DMS114 treated with DMSO at 0.1 percent for 48 hours (cell line): ENCODE measurements around the gene SPAG6.

ENCODE experiments used
- DNase-seq: peaks from one replicate; lab custom pipeline; 2025; ENCODE audit not compliant: unreplicated experiment; lab: John Stamatoyannopoulos, UW

SPAG6 gene

GRCh38 chr10:22429981-22430421, 84.7 kb downstream of the SPAG6 start:
- no peak for DNase-seq

DNA sequence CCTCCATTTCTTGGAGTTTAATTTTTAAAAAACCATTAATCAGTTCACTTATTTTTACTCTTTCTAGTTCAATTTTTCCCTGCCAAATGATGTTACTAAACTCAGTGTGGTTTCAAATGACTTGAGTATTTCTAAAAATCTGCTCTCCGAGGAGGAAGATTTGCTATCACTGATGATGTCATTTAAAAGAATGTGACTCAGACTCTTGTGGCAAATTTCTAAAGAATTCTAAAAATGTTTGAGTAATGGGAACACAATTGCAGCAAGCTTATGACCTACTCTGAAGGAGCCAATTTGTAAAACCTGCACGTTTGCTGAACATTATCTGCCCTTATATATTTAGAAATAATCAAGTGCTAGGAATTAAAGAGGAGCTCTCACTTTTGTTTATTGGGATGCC, 88.6 kb downstream of the SPAG6 start:
- DNase-seq = no peak

GRCh38 chr10:22434521-22434920, 89.2 kb downstream of the SPAG6 start:
- no peak for DNase-seq

GRCh38 chr10:22435650-22436049, 90.4 kb downstream of the SPAG6 start:
- DNase-seq = no peak

- DNase-seq = peak; percentile 19
These were observed 91.2 kb downstream of the SPAG6 start for GRCh38 chr10:22436526-22436892.

GRCh38 chr10:22436893-22437619, 91.8 kb downstream of the SPAG6 start:
- peak; percentile 71 for DNase-seq

DNA sequence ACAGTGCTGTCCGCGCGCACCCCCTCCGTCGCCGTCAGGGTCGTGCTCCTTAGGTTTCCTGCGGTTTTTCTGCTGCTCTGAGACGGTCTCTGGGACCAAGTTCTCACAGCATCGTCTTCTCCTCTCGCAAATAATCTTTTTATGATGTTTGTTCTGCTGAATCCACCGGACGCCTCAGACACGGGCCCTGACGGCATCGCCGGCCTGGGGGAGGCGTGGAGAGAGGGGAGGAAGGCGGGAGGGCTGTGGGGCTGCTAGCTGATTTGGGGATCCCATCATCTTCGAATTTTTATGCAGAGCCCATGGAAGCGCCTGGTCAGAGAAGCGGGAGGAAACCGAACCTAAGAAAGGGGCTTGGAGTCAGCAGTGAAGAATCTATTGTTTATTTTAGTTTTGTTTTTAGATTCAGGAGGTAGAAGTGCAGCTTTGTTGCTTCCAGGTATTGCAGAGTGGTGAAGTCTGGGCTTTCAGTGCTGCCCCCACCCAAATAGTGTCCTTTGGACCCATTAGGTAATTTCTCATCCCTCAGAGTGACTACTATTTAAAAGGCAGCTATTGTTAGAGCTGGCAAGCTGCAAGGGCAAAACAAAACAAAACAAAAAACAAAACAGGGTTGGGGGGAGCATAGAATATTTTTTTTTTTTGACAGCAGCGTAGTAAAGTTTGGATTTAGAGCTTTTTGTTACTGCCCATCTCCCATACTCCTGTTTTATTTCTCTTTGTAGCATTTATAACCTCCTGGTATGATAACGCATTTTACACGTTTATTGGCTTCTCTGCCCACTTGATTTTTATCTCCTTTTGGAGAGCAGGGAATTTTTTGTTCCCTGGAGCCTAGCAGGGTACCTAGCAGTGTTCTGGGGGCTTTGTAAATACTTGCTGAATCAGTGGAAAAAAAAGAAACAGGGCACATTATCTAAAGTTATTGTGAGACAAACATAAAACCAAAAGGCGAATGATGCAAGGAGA, 92.6 kb downstream of the SPAG6 start:
- DNase-seq = no peak

DNA sequence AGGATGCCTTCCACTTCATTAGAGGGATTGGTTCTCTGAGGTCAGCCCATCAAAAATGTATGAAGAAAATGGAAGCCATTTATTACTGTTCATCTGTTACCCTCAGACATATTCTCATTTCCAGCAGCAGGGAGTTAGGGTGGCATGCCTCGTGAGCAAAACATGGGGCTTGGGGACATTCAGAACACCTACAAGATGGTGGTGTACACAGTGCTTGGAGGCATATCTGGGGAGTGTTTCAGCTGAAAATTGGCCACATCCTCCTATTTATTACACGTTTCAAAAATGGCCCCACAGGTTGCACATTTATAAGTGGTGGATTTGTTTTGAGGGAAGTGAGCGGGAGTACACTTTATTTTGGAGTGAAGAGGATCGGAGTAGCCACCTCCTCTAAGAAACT, 93.4 kb downstream of the SPAG6 start:
- DNase-seq = no peak

- no peak for DNase-seq
These were observed 96.8 kb downstream of the SPAG6 start for GRCh38 chr10:22442063-22442462.

DNA sequence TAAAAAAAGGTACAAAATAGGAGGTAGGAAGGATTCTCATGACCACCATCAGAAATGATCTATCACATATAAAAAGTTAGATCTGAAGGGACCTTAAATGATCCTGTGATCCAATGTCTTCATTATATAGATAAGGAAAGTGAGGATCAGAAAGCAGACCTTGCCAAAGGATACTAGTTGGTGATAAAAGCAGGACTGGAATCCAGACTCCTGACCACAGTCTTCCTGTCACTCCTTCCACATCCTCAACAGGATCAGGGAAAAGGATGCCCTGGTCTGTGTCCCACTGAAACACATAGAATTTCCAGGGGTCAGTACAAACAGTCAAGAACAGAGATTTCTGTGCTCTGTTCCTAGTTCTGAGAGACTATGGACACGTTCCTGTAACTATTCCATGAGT, 97.2 kb downstream of the SPAG6 start:
- no peak for DNase-seq

- no peak for DNase-seq
These were observed 98.0 kb downstream of the SPAG6 start for GRCh38 chr10:22443175-22443901.

GRCh38 chr10:22444219-22444788, 99.0 kb downstream of the SPAG6 start:
- no peak for DNase-seq

DNA sequence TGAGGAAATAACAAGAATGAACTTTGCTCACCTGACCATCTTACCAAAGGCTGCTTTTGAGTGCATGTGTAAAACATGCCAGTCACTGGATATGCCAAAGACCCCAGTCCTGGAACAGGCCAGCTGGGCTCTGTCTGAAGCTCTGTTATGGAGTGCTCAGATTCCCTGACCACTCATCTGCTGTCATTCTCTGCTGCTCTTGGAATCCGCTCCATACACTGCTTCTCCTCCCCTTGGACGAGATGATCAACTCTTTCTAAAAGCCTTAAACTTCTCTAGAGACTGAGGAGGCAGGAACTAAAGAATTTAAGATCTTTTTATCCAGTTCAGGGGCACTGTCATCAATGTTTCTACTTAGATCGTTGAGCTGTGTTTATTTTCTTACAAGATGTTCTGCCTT, 100.2 kb downstream of the SPAG6 start:
- DNase-seq = no peak

DNA sequence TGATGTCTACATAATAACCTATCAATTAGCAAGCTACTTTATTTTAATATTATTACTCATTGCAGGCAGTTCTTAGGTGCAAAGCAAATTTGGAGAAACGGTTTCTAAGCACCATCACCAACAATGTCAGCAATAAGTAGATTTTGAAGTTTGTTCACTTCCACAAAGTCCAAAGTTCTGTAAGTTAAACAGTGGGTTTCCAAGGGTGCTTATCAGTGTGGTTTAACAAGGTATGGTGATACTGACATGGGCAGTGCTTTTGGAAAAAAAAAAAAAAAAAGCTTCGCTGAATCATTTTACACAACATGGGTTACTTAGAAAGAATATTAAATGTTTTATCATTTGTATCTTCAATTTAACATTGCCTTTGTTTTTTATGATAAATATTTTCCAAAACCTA, 101.8 kb downstream of the SPAG6 start:
- no peak for DNase-seq

- no peak for DNase-seq
These were observed 106.0 kb downstream of the SPAG6 start for GRCh38 chr10:22451346-22451745.

DNA sequence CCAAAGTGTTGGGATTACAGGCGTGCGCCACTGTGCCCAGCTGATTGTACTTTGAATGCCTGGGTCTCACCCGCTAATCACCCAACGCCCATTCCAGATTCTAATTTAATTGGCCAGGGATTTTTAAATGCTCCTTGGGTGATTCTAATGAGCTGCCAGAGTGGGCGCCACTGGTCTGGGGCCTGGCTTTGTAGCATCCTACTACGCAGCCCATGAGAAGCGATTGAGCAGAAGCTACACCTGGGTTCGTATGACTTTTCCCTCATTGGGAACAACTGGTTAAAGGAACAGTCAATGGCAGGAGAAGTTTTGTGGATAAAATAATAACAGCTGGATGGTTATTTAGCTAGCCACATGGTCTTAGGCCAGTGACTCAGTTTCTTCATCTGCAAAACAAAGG, 108.0 kb downstream of the SPAG6 start:
- DNase-seq = no peak

DNA sequence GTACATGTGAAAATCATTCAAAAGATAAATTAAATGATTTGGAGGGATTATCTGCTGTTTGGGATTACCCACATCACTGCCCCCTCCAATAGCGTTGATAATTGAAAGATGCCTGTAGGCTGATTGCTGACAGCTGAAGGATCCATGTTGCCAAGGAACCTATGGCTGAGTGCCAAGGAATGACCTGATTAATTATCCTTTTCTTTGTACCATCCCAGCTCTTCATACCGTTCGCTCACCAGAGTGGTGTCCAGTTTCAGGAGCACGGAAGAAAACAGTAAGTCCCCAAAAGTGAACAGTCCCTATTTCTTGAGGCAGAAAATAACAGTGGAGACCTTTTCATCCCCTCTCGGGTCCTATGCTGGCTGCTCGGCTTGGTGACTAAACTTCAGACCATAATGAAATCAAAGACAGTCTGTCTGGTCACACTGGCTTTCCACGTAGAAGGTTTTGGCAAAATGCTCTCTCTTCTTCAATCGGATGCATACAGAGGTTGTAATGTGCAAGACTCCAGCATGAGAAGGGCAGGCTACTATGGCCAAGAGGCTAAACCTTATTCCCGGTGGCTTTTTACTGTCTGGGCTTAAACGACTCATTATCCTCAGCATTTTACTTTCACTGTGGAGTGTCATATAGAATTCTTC, 108.8 kb downstream of the SPAG6 start:
- no peak for DNase-seq

GRCh38 chr10:22454634-22455033, 109.3 kb downstream of the SPAG6 start:
- DNase-seq = no peak

GRCh38 chr10:22455068-22455857, 110.0 kb downstream of the SPAG6 start:
- DNase-seq = no peak

DNA sequence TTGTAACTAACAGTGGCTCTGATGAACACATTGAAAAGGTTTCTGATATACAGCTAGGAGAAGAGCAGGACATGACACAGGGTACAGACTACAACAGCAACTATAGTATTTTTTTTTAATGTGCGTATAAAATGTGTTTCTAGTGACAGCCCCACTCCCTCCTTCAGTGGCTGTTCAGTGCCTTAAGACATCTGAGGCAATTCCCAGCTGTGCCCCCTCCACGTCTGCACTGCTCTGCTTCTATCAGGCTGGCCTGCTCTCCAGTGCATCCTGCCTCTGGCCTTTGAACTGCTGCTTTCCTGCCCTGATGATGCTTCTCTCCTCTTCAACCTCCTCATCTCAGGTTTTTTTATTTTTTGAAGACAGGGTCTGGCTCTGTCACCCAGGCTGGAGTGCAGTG, 111.2 kb downstream of the SPAG6 start:
- no peak for DNase-seq
